GM12873 (cell line): ENCODE results near the gene ZFHX2.

Source experiments
- CTCF ChIP-seq: IDR thresholded peaks from 2 replicates; pipeline ENCODE4 v1.5.1; 2012; ENCODE audit warnings: low read depth, mild to moderate bottlenecking, moderate library complexity, low read length, control low read depth; ENCODE audit not compliant: insufficient read depth; ENCODE audit errors: missing control alignments

ZFHX2 gene

GRCh38 chr14:23538050-23538718 lies 13.4 kb downstream of the ZFHX2 start:
- no peak for TF ChIP-seq CTCF

GRCh38 chr14:23537351-23538049 lies 14.1 kb downstream of the ZFHX2 start:
- no peak for TF ChIP-seq CTCF

GRCh38 chr14:23536494-23536893 lies 15.1 kb downstream of the ZFHX2 start:
- TF ChIP-seq CTCF = no peak

GRCh38 chr14:23535943-23536342 lies 15.6 kb downstream of the ZFHX2 start:
- TF ChIP-seq CTCF = no peak

- no peak for TF ChIP-seq CTCF
Measured at GRCh38 chr14:23533652-23534435, 17.7 kb downstream of the ZFHX2 start.

- TF ChIP-seq CTCF = no peak
Measured at GRCh38 chr14:23532658-23533057, 18.9 kb downstream of the ZFHX2 start.

GRCh38 chr14:23531391-23531790 lies 20.2 kb downstream of the ZFHX2 start:
- TF ChIP-seq CTCF = no peak
